SK-N-SH (cell line): ENCODE data around the gene ADCY6. TPM values are rescaled to one million over a fixed set of nuclear protein-coding genes. Genes with fewer than 3 reads are reported as not detected.

Source experiments
- CTCF ChIA-PET: fragments of 300-600, 350-600 bp; formaldehyde crosslinking; extraction: SDS; loops from one replicate; lab custom pipeline; 2021; lab: Yijun Ruan, JAX
- POLR2A ChIA-PET: fragments of 350-600 bp; sonication (Branson Sonifier 250); formaldehyde crosslinking; extraction: SDS; loops from one replicate; lab custom pipeline; 2020; ENCODE audit warnings: antibody characterized with exemption, inconsistent platforms; lab: Yijun Ruan, JAX
- DNase-seq: peaks from one replicate; pipeline ENCODE4 v3.0.0; 2012
- H2AFZ ChIP-seq: fragments of 200-600 bp; sonication (generic); 2 replicates; pipeline ENCODE4 v1.8.1; 2016; ENCODE audit warnings: antibody characterized with exemption, mild to moderate bottlenecking, low read depth
- H3F3A ChIP-seq: fragments of 200-600 bp; sonication (generic); replicated peaks from 2 replicates; pipeline ENCODE3; 2016; ENCODE audit warnings: antibody characterized with exemption, mild to moderate bottlenecking; ENCODE audit not compliant: insufficient read depth
- H3K27ac ChIP-seq, 2 experiments: fragments of 200-500 bp in 1 of 2; fragments of 200-600 bp in 1 of 2; sonication (Bioruptor generic) in 1 of 2; sonication (generic), shearing (Covaris generic) in 1 of 2; 2 replicates each; pipeline versions ENCODE4 v1.5.1 to v1.6.1; 2014 to 2016; ENCODE audit warnings: low read depth in 2 of 2, inconsistent platforms in 1 of 2, low read length in 1 of 2, mild to moderate bottlenecking in 1 of 2, mixed read lengths in 1 of 2
- H3K27me3 ChIP-seq: fragments of 200-600 bp; sonication (generic), shearing (Covaris generic); 2 replicates; pipeline ENCODE4 v1.6.1; 2016; ENCODE audit warnings: mixed run types; ENCODE audit not compliant: insufficient read depth
- H3K36me3 ChIP-seq, 2 experiments: fragments of 200-500 bp in 1 of 2; fragments of 200-600 bp in 1 of 2; sonication (Bioruptor generic) in 1 of 2; sonication (generic) in 1 of 2; replicated peaks in 1 of 2; 2 replicates each; pipeline versions ENCODE3 to v1.5.1; 2014 to 2016; ENCODE audit warnings: low read length in 1 of 2, mild to moderate bottlenecking in 1 of 2; ENCODE audit not compliant: insufficient read depth in 2 of 2, control insufficient read depth in 1 of 2
- H3K4me1 ChIP-seq, 2 experiments: fragments of 200-500 bp in 1 of 2; fragments of 200-600 bp in 1 of 2; sonication (Bioruptor generic) in 1 of 2; sonication (generic), shearing (Covaris generic) in 1 of 2; 2 replicates each; pipeline versions ENCODE4 v1.5.1 to v1.6.1; 2014 to 2016; ENCODE audit warnings: low read depth in 1 of 2, low read length in 1 of 2, mixed run types in 1 of 2; ENCODE audit not compliant: insufficient read depth in 2 of 2, control insufficient read depth in 1 of 2
- H3K4me2 ChIP-seq: fragments of 200-600 bp; sonication (generic), shearing (Covaris generic); 2 replicates; pipeline ENCODE4 v1.6.1; 2017; ENCODE audit warnings: mixed run types
- H3K4me3 ChIP-seq, 2 experiments: fragments of 200-500 bp in 1 of 2; fragments of 200-600 bp in 1 of 2; sonication (Bioruptor generic) in 1 of 2; sonication (generic), shearing (Covaris generic) in 1 of 2; 2 replicates each; pipeline versions ENCODE4 v1.5.1 to v1.8.1; 2014 to 2016; ENCODE audit warnings: low read depth in 2 of 2, inconsistent platforms in 1 of 2, low read length in 1 of 2, mild to moderate bottlenecking in 1 of 2, mixed read lengths in 1 of 2, moderate library complexity in 1 of 2
- H3K79me2 ChIP-seq: fragments of 200-600 bp; sonication (generic); 2 replicates; pipeline ENCODE4 v1.8.1; 2017; ENCODE audit warnings: mild to moderate bottlenecking; ENCODE audit not compliant: insufficient read depth
- H3K9ac ChIP-seq: fragments of 200-600 bp; sonication (generic); 2 replicates; pipeline ENCODE4 v1.6.1; 2017; ENCODE audit warnings: mixed run types
- H3K9me2 ChIP-seq: fragments of 200-600 bp; sonication (generic); 2 replicates; pipeline ENCODE4 v1.6.1; 2017; ENCODE audit warnings: mixed run types
- H3K9me3 ChIP-seq: fragments of 200-600 bp; sonication (generic); 2 replicates; pipeline ENCODE4 v1.6.1; 2017; ENCODE audit warnings: mixed run types, mild to moderate bottlenecking, moderate library complexity
- H4K20me1 ChIP-seq: fragments of 200-600 bp; sonication (generic); 2 replicates; pipeline ENCODE4 v1.6.1; 2017; ENCODE audit warnings: mild to moderate bottlenecking, mixed run types; ENCODE audit not compliant: insufficient read depth
- EP300 ChIP-seq, 2 experiments: IDR thresholded peaks; 2 replicates each; pipeline versions ENCODE4 v1.4.0 to v1.6.1; 2012; ENCODE audit warnings: borderline replicate concordance in 1 of 2, low read depth in 1 of 2, low read length in 1 of 2
- EZH2phosphoT487 ChIP-seq: fragments of 200-600 bp; sonication (generic); IDR thresholded peaks from 2 replicates; pipeline ENCODE4 v1.6.1; 2017; ENCODE audit warnings: low read depth, mixed run types, mild to moderate bottlenecking, antibody characterized with exemption, moderate library complexity, borderline replicate concordance
- FOSL2 ChIP-seq: IDR thresholded peaks from 2 replicates; pipeline ENCODE4 v1.4.0; 2012; ENCODE audit warnings: low read depth, mild to moderate bottlenecking, moderate library complexity, borderline replicate concordance
- FOXJ3 ChIP-seq: sonication (generic); formaldehyde crosslinking; IDR thresholded peaks from 2 replicates; pipeline ENCODE4 v1.5.1; 2020; ENCODE audit warnings: mild to moderate bottlenecking, missing genetic modification reagents
- FOXM1 ChIP-seq: IDR thresholded peaks from 2 replicates; pipeline ENCODE4 v1.4.0; 2012; ENCODE audit warnings: low read depth, mild to moderate bottlenecking
- GABPA ChIP-seq: IDR thresholded peaks from 2 replicates; pipeline ENCODE4 v1.4.0; 2012; ENCODE audit warnings: low read depth, mild to moderate bottlenecking
- JUND ChIP-seq: IDR thresholded peaks from 2 replicates; pipeline ENCODE4 v1.4.0; 2012
- MEF2A ChIP-seq: IDR thresholded peaks from 2 replicates; pipeline ENCODE4 v1.4.0; 2012; ENCODE audit warnings: low read depth, borderline replicate concordance
- NFIC ChIP-seq: IDR thresholded peaks from 2 replicates; pipeline ENCODE4 v1.4.0; 2012; ENCODE audit warnings: borderline replicate concordance
- RAD21 ChIP-seq: IDR thresholded peaks from 2 replicates; pipeline ENCODE4 v1.6.1; 2012; ENCODE audit warnings: mild to moderate bottlenecking, low read length
- REST ChIP-seq: IDR thresholded peaks from 2 replicates; pipeline ENCODE4 v1.6.1; 2012; ENCODE audit warnings: mild to moderate bottlenecking, low read depth, low read length, moderate library complexity
- RFX5 ChIP-seq: IDR thresholded peaks from 2 replicates; pipeline ENCODE4 v1.6.1; 2012; ENCODE audit warnings: mild to moderate bottlenecking, improper control_type of control experiment, low read length
- TCF12 ChIP-seq: IDR thresholded peaks from 2 replicates; pipeline ENCODE4 v1.4.0; 2012
- YY1 ChIP-seq: IDR thresholded peaks from 2 replicates; pipeline ENCODE4 v1.4.0; 2012; ENCODE audit warnings: low read depth, mild to moderate bottlenecking
- WGBS: methylation state at CpG from one replicate; pipeline ENCODE4 v1.1.6; 2017; ENCODE audit warnings: low lambda C conversion rate; 5-methylcytosine and 5-hydroxymethylcytosine counted together
- polyA plus RNA-seq, 3 experiments: library from polyadenylated mRNA; depleted of rRNA; stranded (reverse); fragments of >200 nt; gene quantifications; 2 replicates each; pipeline ENCODE4 v1.2.3, GENCODE V29; 2012
- TF ChIP-seq, protein P1 (sequence below): fragments of 150-350 bp; IDR thresholded peaks from 2 replicates; pipeline ENCODE4 v1.6.1; 2016; ENCODE audit warnings: mild to moderate bottlenecking, low read depth, low read length
- TF ChIP-seq, protein P2 (sequence below): IDR thresholded peaks from 2 replicates; pipeline ENCODE4; 2012
- TF ChIP-seq, protein P3 (sequence below): fragments of 150-350 bp; IDR thresholded peaks from 2 replicates; pipeline ENCODE4 v1.6.1; 2017; ENCODE audit warnings: antibody characterized with exemption, low read length, low read depth, borderline replicate concordance
- TF ChIP-seq, protein P4 (sequence below): IDR thresholded peaks from 2 replicates; pipeline ENCODE4 v1.4.0; 2012; ENCODE audit warnings: low read depth
- TF ChIP-seq, protein P5 (sequence below): IDR thresholded peaks from 2 replicates; pipeline ENCODE4 v1.4.0; 2012; ENCODE audit warnings: low read depth, borderline replicate concordance

The ADCY6 gene
- polyA plus RNA-seq, 1 of the 3 experiments (the other 2 are of a cell fraction), result 36.0 TPM

DNA sequence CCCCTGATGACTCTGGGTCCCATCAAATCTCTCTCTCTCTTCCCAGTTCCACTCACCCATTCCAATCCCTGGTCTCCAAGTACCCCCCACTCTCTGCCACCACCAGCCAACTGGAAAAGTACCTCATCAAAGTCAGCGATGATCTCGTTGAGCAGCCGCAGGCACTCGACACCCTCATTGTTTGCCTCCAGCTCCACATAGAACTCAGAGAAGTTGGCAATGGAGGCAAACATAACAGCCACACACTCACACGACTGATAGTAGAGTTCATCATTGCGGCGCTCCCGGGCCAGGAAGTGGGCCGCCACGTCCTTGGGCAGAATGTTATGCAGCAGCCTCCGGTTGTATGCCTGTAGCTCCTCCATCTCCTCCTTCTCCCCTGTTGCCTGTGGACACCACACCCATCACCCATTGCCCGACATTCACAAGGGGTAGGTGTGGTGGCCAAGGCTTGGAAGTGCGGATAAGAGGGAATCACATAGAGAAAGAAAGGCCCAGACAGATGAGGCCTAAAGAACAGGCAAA lies 17.2 kb downstream of the ADCY6 start:
- H3K9me2 ChIP-seq, result no peaks in the 10 kb centered on the region
- no peak overlapping the region for H3K4me2 ChIP-seq
- no peaks in the 10 kb centered on the region for H4K20me1 ChIP-seq
- WGBS, result 94% methylated on average over 13 of the region's 13 CpGs
- no peaks in the 10 kb centered on the region for H3K27me3 ChIP-seq
- CTCF ChIA-PET, result no interaction called here
- no peaks in the 10 kb centered on the region for H3K79me2 ChIP-seq
- no peak overlapping the region for H2AFZ ChIP-seq
- TF ChIP-seq, protein P1, sequence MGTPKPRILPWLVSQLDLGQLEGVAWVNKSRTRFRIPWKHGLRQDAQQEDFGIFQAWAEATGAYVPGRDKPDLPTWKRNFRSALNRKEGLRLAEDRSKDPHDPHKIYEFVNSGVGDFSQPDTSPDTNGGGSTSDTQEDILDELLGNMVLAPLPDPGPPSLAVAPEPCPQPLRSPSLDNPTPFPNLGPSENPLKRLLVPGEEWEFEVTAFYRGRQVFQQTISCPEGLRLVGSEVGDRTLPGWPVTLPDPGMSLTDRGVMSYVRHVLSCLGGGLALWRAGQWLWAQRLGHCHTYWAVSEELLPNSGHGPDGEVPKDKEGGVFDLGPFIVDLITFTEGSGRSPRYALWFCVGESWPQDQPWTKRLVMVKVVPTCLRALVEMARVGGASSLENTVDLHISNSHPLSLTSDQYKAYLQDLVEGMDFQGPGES, result no peak
- TF ChIP-seq, protein P2, sequence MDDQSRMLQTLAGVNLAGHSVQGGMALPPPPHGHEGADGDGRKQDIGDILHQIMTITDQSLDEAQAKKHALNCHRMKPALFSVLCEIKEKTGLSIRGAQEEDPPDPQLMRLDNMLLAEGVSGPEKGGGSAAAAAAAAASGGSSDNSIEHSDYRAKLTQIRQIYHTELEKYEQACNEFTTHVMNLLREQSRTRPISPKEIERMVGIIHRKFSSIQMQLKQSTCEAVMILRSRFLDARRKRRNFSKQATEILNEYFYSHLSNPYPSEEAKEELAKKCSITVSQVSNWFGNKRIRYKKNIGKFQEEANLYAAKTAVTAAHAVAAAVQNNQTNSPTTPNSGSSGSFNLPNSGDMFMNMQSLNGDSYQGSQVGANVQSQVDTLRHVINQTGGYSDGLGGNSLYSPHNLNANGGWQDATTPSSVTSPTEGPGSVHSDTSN, result no peak
- TF ChIP-seq, protein P3, sequence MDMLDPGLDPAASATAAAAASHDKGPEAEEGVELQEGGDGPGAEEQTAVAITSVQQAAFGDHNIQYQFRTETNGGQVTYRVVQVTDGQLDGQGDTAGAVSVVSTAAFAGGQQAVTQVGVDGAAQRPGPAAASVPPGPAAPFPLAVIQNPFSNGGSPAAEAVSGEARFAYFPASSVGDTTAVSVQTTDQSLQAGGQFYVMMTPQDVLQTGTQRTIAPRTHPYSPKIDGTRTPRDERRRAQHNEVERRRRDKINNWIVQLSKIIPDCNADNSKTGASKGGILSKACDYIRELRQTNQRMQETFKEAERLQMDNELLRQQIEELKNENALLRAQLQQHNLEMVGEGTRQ, result no peak
- no peak for TF ChIP-seq YY1
- no peak for TF ChIP-seq TCF12
- no peak for TF ChIP-seq FOXM1
- TF ChIP-seq, all 33 proteins: peak for 0
- peaks cover 18 to 78% of the 10 kb centered on the region in 2 experiments for H3K36me3 ChIP-seq
- no peak overlapping the region for H3K4me3 ChIP-seq
- no peaks in the 10 kb centered on the region for H3K9me3 ChIP-seq
- H3K27ac ChIP-seq, result no peak overlapping the region
- H3K9ac ChIP-seq, result no peak overlapping the region
- no peaks in the 10 kb centered on the region for H3K4me1 ChIP-seq
- no peak for DNase-seq
- POLR2A ChIA-PET, result no interaction called here
- H3F3A ChIP-seq, result no peaks in the 10 kb centered on the region

- H3K27ac ChIP-seq, result no peak overlapping the region
- no peaks in the 10 kb centered on the region for H3K79me2 ChIP-seq
- H4K20me1 ChIP-seq, result no peaks in the 10 kb centered on the region
- no peaks in the 10 kb centered on the region for H3K9me2 ChIP-seq
- ChIA-PET CTCF (interaction anchor here (1.0 to 2.4 kb wide), 2 partner anchors 18 to 25 kb away, joined by 3 to 9 read pairs; no protein-coding TSS in a partner anchor), POLR2A (no interaction called here)
- peaks cover 18 to 83% of the 10 kb centered on the region in 2 experiments for H3K36me3 ChIP-seq
- no peak overlapping the region for H3K4me3 ChIP-seq
- no peak for DNase-seq
- no peak overlapping the region for H3K4me2 ChIP-seq
- 98% methylated on average over 6 of the region's 10 CpGs for WGBS
- no peaks in the 10 kb centered on the region for H3K27me3 ChIP-seq
- no peaks in the 10 kb centered on the region for H3K4me1 ChIP-seq
- TF ChIP-seq MEF2A (no peak), NFIC (no peak), REST (no peak), YY1 (no peak), FOSL2 (no peak), EP300 (IDR thresholded peaks at IDR 0.05; ENCODE audit: borderline replicate concordance in 1 of 2, low read depth in 1 of 2, low read length in 1 of 2) (no peak), RAD21 (no peak), EZH2phosphoT487 (no peak), TCF12 (no peak), JUND (no peak), GABPA (no peak), RFX5 (no peak), FOXJ3 (CRISPR knock-in tag) (no peak)
- TF ChIP-seq, protein P4, sequence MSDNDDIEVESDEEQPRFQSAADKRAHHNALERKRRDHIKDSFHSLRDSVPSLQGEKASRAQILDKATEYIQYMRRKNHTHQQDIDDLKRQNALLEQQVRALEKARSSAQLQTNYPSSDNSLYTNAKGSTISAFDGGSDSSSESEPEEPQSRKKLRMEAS, result no peak
- TF ChIP-seq, protein P5, sequence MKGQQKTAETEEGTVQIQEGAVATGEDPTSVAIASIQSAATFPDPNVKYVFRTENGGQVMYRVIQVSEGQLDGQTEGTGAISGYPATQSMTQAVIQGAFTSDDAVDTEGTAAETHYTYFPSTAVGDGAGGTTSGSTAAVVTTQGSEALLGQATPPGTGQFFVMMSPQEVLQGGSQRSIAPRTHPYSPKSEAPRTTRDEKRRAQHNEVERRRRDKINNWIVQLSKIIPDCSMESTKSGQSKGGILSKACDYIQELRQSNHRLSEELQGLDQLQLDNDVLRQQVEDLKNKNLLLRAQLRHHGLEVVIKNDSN, result no peak
- TF ChIP-seq, all 33 proteins: peak for 0
- no peaks in the 10 kb centered on the region for H3K9me3 ChIP-seq
- H2AFZ ChIP-seq, result no peak overlapping the region
- H3K9ac ChIP-seq, result no peak overlapping the region
- no peaks in the 10 kb centered on the region for H3F3A ChIP-seq
These were observed 18.1 kb downstream of the ADCY6 start for GRCh38 chr12:48770756-48771155.
